Measurements from ENCODE around the gene ZIC2.

The ZIC2 gene

GRCh38 chr13:99975626-99976025 is 6.0 kb upstream of the ZIC2 start:
- DNase-seq, result no peak

GRCh38 chr13:99976575-99976974 is 5.0 kb upstream of the ZIC2 start:
- no peak for DNase-seq

GRCh38 chr13:99977334-99977911 is 4.2 kb upstream of the ZIC2 start:
- no peak for DNase-seq

GRCh38 chr13:99977912-99978798 is 3.4 kb upstream of the ZIC2 start:
- no peak for DNase-seq

- DNase-seq, result no peak
Measured at GRCh38 chr13:99978799-99979452, 2.7 kb upstream of the ZIC2 start.

DNA sequence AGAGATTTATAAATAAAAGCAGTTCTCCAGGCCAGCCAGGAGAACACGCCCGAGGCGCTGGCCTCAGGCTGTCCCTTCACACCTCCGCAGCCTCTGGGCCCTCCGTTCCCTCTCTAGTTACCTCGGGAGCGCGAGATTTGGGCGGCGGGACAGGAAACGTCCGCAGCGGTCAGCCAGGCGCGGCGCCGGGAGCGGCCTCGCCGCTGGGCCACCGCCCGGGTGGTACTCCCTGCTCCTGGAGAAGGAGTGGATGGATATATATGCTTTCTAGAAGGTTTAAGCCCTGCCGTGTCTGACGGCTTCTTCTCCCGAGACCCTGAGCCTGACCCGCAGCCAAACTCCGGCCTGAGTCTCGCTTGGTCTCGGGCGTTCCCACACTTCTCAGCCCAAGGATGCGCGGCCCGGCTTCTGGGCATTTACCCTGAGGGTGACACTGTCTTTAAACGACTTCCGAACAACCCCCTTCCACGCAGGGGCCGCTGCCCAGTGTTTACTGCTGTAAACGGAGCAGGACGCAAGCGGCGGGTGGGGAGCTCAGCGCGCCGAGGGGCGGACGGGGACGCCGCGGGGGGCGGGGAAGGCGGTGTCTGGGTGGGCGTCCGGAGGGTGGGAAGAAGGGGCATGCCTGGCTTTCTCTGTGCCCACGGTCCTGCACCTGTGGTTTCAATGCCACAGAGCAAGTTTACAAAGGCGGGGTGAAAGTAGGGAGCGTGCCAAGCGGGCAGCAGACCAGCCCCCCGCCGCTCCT is 2.0 kb upstream of the ZIC2 start:
- DNase-seq, result no peak

- DNase-seq, result peak; percentile 55
Measured at GRCh38 chr13:99980201-99980823, 1.3 kb upstream of the ZIC2 start.

DNA sequence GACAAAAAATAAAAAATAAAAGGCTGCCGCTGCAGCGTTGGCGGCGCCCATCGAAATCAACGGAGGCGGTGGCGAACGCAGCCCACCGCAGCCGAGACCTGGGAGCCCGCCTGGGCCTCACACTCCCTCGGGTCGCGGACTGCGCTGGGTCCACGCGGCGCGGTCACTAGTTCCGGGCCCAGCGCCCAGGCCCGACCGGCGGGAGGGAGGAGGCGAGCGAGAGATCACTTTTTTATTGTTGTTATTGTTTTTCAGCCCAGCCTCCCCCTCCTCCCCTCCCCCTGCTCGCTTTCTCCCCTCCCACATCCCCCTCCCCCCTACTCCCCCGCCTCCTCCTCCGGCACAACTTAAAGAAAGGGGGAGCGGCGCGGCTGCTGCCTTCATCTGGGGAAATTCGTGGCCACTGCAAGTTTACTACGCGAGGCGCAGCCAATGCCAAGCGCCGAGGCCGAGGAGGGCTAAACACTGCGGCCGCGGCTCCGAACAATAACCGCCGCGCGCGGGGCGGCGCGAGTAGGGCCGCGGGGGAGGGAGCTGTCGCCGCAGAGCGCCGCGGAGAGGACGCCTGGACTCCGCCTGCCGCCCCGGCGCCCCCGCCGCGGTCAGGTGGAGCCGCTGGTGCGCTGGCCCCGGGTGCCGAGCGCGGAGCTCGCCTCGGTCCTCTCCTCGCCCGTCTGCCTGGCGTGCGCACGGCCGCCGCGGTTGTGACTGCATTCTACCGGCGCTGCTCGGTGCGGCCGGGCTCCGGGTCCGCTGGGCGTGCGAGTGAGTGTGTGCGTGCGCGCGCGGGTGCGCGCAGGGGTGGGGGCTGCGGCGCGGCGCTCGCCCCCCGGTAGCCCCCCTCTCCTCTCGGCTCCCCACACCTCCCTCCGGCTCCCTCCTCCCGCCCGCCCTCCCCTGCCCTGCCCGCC is 505 bp upstream of the ZIC2 start:
- DNase-seq, result no peak

DNA sequence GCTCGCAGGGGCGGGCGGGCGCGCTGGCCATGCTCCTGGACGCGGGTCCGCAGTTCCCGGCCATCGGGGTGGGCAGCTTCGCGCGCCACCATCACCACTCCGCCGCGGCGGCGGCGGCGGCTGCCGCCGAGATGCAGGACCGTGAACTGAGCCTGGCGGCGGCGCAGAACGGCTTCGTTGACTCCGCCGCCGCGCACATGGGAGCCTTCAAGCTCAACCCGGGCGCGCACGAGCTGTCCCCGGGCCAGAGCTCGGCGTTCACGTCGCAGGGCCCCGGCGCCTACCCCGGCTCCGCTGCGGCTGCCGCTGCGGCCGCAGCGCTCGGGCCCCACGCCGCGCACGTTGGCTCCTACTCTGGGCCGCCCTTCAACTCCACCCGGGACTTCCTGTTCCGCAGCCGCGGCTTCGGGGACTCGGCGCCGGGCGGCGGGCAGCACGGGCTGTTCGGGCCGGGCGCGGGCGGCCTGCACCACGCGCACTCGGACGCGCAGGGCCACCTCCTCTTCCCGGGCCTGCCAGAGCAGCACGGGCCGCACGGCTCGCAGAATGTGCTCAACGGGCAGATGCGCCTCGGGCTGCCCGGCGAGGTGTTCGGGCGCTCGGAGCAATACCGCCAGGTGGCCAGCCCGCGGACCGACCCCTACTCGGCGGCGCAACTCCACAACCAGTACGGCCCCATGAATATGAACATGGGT is 599 bp downstream of the ZIC2 start:
- DNase-seq, result no peak

DNA sequence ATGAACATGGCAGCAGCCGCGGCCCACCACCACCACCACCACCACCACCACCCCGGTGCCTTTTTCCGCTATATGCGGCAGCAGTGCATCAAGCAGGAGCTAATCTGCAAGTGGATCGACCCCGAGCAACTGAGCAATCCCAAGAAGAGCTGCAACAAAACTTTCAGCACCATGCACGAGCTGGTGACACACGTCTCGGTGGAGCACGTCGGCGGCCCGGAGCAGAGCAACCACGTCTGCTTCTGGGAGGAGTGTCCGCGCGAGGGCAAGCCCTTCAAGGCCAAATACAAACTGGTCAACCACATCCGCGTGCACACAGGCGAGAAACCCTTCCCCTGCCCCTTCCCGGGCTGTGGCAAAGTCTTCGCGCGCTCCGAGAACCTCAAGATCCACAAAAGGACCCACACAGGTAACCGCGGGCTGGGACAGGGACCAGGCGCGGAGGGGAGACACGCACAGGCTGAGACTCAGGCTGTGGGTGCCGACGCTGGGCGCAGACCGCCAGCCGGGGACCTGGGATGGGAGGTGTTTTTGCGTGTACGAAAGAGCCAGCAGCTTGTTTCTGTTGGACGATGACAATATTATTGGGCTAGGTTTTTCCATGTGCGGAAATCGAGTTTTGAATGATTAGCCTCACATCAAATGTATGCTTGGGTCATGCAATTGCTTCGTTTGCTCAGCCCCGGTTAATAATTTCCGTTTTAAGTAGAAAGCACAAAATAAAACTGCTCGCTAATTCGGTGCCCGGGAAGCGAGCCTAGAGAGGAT is 1.3 kb downstream of the ZIC2 start:
- DNase-seq, result no peak

DNA sequence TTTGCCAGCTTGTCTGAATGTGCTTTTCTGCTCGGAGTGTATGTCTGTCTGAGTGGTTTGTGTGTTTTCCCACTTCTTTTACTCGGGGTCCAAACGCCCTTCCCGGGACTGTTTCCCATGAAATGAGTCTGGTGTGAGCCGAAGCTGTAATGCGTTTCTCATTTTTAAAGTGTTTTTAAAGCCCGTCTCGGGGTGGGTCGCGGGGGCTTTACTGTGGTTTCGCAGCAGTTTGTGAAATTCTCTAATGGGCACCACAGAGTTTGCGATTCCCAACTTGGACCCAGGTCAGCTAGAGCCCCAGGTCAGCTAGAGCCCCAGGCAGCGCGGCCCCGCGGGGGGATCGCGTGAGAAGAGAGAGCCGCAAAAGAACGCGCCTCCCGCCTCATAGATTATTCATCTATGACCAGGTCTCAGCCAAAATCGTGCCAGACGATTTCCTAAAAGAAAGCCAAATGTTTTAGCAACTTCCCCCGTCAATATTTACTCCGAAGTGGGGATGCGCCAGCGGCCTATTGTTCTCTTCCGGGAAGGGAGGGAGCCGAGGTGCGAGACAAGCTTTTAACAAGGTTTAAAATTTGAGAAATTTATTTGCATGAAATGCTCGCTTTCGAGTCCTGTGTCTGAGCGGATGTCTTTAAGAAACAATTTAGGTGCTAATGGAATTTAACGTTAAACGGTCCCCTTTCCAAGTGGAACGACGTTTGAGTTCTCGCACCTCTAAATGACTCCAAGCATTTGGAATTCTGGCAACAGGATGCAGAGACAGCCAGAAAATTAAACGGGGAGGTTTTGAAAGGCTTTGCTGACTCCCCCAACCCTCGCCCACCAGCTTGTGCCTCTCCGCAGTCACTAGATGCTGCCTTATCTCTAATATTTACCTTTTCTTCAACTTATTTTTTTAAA is 2.2 kb downstream of the ZIC2 start:
- no peak for DNase-seq

- no peak for DNase-seq
Measured at GRCh38 chr13:99984461-99985240, 3.1 kb downstream of the ZIC2 start.

DNA sequence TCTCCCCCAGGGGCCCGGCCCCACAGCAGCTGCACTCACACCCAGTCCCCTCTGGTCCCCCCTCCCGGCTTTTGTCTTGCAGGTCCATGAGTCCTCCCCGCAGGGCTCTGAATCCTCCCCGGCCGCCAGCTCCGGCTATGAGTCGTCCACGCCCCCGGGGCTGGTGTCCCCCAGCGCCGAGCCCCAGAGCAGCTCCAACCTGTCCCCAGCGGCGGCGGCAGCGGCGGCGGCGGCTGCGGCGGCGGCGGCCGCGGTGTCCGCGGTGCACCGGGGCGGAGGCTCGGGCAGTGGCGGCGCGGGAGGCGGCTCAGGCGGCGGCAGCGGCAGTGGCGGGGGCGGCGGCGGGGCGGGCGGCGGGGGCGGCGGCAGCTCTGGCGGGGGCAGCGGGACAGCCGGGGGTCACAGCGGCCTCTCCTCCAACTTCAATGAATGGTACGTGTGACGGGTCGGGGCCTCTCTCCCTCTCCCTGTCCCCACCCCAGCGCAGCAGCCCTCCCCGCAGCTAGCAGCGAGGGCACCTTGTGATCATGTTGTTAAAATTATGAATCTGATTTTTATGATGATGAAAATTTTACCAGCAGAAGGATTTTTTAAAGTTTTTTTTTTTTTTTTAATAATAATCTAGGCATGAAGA is 3.8 kb downstream of the ZIC2 start:
- DNase-seq, result no peak

GRCh38 chr13:99985886-99986527 is 4.4 kb downstream of the ZIC2 start:
- DNase-seq, result no peak

GRCh38 chr13:99986741-99987140 is 5.2 kb downstream of the ZIC2 start:
- no peak for DNase-seq

GRCh38 chr13:99987154-99988019 is 5.8 kb downstream of the ZIC2 start:
- DNase-seq, result no peak

Measured in stimulated activated CD4-positive, alpha-beta T cell treated with anti-CD3 and anti-CD28 coated beads, Interleukin-4, amount 100 ng/mL, for 24 hours (primary cell).